HG03575 (cell line): ENCODE measurements around the gene CLDN20.
"Not testable (repeated sequence)": the region's sequence is repeated elsewhere in the genome, so short reads cannot be mapped to it uniquely, and the experiment has no call there.

Source experiments
- ATAC-seq: cut with Tn5 transposase; IDR thresholded peaks from one replicate; pipeline ENCODE4 v1.9.1; 2021; ENCODE audit not compliant: unreplicated experiment, insufficient number of reproducible peaks, low FRiP score; ENCODE audit errors: extremely low read depth

The CLDN20 gene

DNA sequence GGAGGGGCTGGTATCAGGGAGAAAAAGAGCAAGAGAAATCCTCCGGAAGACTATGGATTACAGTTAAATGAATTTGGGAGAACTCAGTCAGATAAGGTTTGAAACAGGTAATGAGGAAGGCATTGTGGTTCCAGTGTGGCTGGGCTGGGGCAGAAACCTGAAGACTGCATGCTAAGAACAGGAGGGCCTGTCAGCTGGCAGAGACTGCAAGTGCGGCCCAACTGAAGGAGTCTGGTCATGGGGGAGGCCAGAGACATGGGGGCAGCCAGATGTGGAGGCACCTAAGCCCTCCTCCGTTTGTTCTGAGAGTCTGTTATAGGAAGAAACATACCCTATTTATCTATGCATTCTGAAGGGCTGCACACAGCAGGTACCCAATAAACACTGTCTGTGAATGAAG lies 33.9 kb downstream of the CLDN20 start:
- no peak for ATAC-seq

DNA sequence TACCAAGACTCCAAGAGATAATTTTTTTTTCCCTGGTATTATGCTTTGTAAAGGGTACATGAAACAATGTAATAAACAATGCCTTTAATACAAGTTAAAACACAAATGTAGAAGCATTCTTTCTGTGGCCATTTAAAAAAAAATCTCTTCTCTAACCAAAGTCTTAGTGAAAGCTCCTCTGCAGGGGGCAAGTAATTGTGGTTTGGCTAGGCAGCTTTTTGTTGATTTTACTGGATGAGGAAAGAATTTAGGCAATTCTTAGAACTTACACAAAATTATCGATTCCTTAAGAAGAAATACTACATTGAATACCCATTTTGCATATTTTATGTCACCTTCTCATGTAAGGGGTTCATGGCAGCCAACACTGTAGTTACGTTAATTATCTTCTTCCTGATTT lies 38.1 kb downstream of the CLDN20 start:
- no peak for ATAC-seq

- no peak for ATAC-seq
These were observed 39.6 kb downstream of the CLDN20 start for GRCh38 chr6:155303361-155303870.

DNA sequence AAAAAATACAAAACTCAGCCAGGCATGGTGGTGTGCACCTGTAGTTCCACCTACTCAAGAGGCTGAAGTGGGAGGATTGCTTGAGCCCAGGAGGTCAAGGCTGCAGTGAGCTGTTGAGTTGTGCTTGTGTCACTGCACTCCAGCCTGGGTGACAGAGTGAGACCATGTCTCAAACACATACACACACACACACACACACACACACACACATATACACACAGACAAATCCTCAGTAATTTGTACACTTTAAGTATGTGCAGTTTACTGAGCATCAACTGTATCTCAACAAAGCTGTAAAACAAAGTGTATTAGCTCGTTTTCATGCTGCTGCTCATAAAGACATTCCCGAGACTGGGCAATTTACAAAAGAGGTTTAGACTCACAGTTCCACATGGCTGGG lies 43.1 kb downstream of the CLDN20 start:
- no peak for ATAC-seq

DNA sequence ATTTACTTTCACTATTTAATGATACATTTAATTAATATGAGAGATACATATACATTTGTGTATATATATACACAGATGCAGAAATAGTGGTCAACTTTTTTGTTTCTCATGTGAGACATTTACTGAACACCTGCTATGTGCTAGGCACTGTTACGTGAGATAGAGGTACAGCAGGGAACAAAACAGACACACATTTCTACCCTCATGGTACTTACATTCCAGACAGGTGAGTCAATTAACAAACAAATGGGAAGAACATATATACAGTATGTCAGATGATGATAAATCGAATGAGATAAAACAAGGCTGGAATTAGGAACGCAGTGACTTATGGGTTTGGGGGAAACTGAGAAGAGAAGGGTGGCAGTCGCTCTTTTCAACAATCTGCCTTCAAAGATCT lies 45.3 kb downstream of the CLDN20 start:
- ATAC-seq = no peak

DNA sequence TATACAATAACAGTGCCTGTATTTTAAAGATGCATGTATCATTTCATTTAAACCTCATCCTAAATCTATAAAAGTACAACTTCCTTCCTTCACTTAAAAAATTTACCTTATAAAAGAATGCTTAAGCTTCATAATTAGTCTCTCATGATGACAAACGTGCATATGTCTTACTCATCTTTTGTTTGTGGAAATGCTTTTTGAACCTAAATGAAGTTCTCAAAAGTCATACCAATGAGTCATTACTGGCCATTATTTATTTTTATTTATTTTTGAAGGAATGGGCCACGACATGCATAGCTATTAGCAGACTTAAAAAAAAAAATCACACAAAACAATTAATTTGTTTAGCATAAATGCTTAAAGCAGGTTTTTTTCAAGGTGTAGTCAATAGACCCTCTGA lies 46.8 kb downstream of the CLDN20 start:
- ATAC-seq = no peak

DNA sequence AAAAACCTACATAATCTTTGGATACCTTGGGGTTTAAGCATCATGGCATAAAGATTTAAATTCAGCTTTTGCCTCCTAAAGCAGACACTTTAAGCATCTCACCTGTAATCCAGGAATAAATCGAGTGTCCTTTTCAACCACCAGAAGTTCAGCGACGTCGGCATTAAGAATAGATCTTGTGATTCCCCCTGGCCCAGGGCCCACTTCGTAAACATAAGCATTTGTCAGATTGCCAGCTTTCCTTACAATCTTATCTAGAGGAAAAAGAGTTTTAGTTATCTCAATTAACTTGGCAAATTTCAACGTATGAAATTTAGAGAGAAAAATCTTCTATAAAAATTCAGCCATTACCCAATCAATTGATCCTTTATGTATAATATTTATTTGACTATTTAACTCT lies 47.3 kb downstream of the CLDN20 start:
- ATAC-seq = no peak

GRCh38 chr6:155311583-155311982 lies 47.8 kb downstream of the CLDN20 start:
- ATAC-seq = no peak

DNA sequence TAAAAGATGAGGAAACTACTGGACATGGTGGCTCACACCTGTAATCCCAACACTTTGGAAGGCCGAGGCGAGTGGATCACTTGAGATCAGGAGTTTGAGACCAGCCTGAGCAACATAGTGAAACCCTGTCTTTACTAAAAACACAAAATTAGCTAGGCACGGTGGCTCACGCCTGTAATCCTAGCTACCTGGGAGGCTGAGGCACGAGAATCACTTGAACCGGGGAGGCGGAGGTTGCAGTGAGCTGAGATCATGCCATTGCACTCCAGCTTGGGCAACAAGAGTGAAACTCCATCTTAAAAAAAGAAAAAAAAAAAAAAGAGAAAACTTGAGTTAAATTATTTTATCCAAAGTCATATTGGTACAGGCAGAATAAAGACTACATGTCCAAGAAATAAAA lies 49.1 kb downstream of the CLDN20 start:
- not testable (repeated sequence) for ATAC-seq

- ATAC-seq = peak; percentile 0
These were observed 49.8 kb downstream of the CLDN20 start for GRCh38 chr6:155313602-155314091.

DNA sequence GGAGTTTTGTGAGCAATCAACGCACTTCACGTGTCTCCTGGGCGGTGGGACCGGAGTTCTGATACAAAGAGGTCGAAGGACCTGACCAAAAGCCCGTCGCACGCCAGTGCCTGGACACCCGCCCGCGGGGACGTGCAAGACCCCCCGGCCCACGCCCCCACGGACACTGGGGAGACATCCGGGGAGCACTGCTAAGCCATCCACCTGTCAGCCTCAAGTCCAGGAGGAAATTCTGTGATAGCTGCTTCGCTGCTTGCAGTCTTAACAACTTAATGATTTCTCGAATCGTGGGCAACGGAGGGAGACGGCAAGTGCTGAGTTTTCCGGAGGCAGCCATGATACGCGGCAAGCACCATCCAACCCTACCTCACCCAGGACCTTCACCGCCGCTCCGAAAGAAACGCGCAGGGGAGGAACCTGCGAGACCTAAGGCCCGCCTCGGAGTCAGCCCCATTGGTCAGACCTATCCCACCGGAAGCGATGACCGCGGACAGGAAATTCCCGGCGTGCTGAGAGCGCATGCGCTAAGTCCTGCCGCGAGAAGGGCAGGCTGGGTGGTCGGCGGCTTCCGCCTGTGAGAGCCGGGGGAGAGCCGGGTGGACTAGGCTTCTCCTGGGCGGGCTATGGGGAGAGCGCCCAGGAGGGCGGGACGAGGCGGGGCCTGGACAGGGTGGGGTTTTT lies 50.4 kb downstream of the CLDN20 start, which contains the start of gene TFB1M:
Gene TFB1M, minus strand, starts transcription at position 393 of the 681 bp plus-strand sequence. Its CDS starts 56 bp downstream, at position 337.
- peak; percentile 80 for ATAC-seq

- ATAC-seq = peak; percentile 32
These were observed 51.1 kb downstream of the CLDN20 start for GRCh38 chr6:155314773-155315515.

DNA sequence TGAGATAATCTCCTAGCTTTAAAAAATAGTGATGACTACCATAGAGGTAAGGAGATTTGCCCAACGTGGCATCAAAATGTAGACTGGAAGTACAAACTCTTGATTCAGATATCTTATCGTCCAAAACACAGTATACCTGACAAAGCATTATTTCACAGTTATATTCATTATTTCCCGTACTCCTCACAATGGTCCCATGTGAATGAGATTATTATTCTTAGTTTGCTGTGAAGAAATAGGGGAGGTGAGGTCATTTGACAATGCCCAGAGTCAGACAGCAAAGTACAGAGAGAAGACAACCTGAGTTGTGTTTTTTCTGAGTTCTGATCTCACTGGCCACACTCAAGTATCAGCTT lies 51.7 kb downstream of the CLDN20 start:
- ATAC-seq = no peak

GRCh38 chr6:155316419-155316818 lies 52.6 kb downstream of the CLDN20 start:
- no peak for ATAC-seq

GRCh38 chr6:155317186-155317585 lies 53.4 kb downstream of the CLDN20 start:
- no peak for ATAC-seq

GRCh38 chr6:155319902-155320301 lies 56.1 kb downstream of the CLDN20 start:
- ATAC-seq = peak; percentile 36

- no peak for ATAC-seq
These were observed 60.4 kb downstream of the CLDN20 start for GRCh38 chr6:155324172-155324571.

- no peak for ATAC-seq
These were observed 61.2 kb downstream of the CLDN20 start for GRCh38 chr6:155324993-155325392.

DNA sequence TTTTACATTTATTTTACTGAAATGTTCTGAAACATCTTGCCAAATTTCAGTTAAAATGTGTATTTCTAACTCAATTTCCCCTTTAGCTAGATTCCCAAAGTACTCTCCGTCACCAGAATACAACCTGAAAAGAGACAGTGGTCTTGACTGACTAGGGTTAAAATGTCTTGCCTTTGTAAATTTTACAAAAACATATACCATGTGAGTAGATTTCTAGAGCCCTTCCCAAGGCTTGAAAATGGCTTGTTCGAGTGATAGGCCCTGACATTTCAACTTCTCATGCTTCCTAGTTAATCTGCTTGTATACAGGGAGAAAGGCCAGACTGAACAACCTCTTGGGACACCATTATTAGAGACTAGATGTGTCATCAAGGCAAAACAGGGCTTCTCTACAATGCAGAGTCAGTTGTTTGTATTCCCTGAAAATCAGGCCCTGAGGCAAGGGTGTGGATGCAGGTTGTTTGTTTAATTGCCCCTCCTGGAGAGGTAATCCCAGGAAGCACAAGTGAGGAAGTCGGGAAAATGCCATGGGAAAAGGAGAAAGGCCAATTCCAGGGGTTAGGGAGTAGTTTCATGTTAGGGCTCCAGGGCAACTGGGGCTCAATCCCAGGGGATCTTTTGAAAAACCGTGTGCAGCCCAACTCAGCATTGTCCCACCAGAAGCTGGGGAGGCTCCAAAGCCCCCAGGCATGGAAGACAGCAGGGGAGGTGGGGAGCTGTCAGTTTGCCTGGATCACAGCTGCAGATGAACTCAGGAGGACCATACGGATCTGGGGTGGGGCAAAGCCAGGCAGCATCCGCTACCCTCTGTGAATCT lies 62.1 kb downstream of the CLDN20 start:
- no peak for ATAC-seq
